Stomach (tissue), 9 donors: ENCODE measurements around the gene FMN2. TPM values are rescaled to one million over a fixed set of nuclear protein-coding genes. Genes with fewer than 3 reads are reported as not detected.

Experiments used
- DNase-seq, 2 donors: peaks; one replicate each; pipeline versions ENCODE4 v3.0.0 to v3.0.0-alpha.2; 2013 to 2019
- H3K27ac ChIP-seq, 5 donors: fragments of 200-600 bp in 4 of 5; sonication (generic) in 4 of 5; one replicate each; pipeline ENCODE4 v1.5.1; 2013 to 2019; ENCODE audit warnings: mild to moderate bottlenecking in 1 of 5, moderate library complexity in 1 of 5
- H3K27me3 ChIP-seq, 3 donors: fragments of 200-600 bp; sonication (generic); one replicate each; pipeline ENCODE4 v1.5.1; 2017 to 2019; ENCODE audit warnings: mixed run types in 1 of 3
- H3K36me3 ChIP-seq, 4 donors: fragments of 200-600 bp; sonication (generic); 1 replicate in 3 of 4; 2 replicates in 1 of 4; pipeline ENCODE4 v1.5.1; 2016 to 2019
- H3K4me1 ChIP-seq, 4 donors: fragments of 200-600 bp; sonication (generic); one replicate each; pipeline ENCODE4 v1.5.1; 2016 to 2019
- H3K4me3 ChIP-seq, 4 donors: fragments of 200-600 bp; sonication (generic) in 3 of 4; one replicate each; pipeline ENCODE4 v1.5.1; 2016 to 2019; ENCODE audit warnings: mild to moderate bottlenecking in 1 of 4
- H3K9me3 ChIP-seq, 4 donors: fragments of 200-600 bp; sonication (generic); one replicate each; pipeline ENCODE4 v1.5.1; 2016 to 2019
- EP300 ChIP-seq: sonication (generic); formaldehyde crosslinking; IDR thresholded peaks from one replicate; pipeline ENCODE4 v1.6.1; 2017; ENCODE audit warnings: antibody characterized with exemption
- POLR2A ChIP-seq, 4 donors: fragments of 450-650 bp; IDR thresholded peaks; one replicate each; pipeline ENCODE4 v1.6.1; 2016; ENCODE audit warnings: antibody characterized with exemption in 4 of 4, control low read depth in 2 of 4, mild to moderate bottlenecking in 1 of 4, moderate library complexity in 1 of 4
- POLR2AphosphoS5 ChIP-seq, 3 donors: sonication (generic); formaldehyde crosslinking; IDR thresholded peaks; one replicate each; pipeline ENCODE4 v1.6.1; 2016; ENCODE audit warnings: antibody characterized with exemption in 3 of 3
- WGBS, 5 donors: extraction: QIAGEN DNeasy Blood & Tissue Kit in 3 of 5; methylation state at CpG; one replicate each; pipeline versions ENCODE4 v1.1.5 to v1.1.7; 2013 to 2018; 5-methylcytosine and 5-hydroxymethylcytosine counted together
- intact Hi-C: fragments of 100-400 bp; cut with DNase I; formaldehyde crosslinking; loops from one replicate; pipeline ENCODE4 v1.15.1; 2023; ENCODE audit warnings: low total_unique reads
- polyA plus RNA-seq, 3 donors: library from polyadenylated mRNA; stranded (reverse); fragments of 200-250 nt; gene quantifications; one replicate each; pipeline ENCODE4 v1.2.3, GENCODE V29; 2013
- total RNA-seq, 5 donors: library from RNA; depleted of rRNA; stranded (reverse); fragments of >200 nt; gene quantifications; one replicate each; pipeline versions ENCODE4 v1.1.0 to v1.2.3, GENCODE V29; 2014 to 2016
- TF ChIP-seq, protein P1 (sequence below), 7 experiments: fragments of 450-650 bp in 4 of 7; fragments of 200-600 bp in 3 of 7; sonication (generic) in 3 of 7; IDR thresholded peaks; one replicate each; pipeline ENCODE4 v1.5.1; 2016 to 2019; ENCODE audit warnings: antibody characterized with exemption in 7 of 7, control low read depth in 2 of 7, mild to moderate bottlenecking in 1 of 7
- donor health status: healthy with polysubstance abuse.
- donor health status: Bipolar disorder and iron deficiency.
- donor health status: healthy.

The FMN2 gene
- total and polyA plus RNA-seq, 8 donors, result 0.61 to 3.3 (median 0.87) TPM; not detected in 2

GRCh38 chr1:240212556-240212955 is 120.9 kb downstream of the FMN2 start:
- no peak for DNase-seq
- TF ChIP-seq POLR2A (IDR thresholded peaks at IDR 0.05) (no peak), EP300 (no peak)
- TF ChIP-seq, protein P1, sequence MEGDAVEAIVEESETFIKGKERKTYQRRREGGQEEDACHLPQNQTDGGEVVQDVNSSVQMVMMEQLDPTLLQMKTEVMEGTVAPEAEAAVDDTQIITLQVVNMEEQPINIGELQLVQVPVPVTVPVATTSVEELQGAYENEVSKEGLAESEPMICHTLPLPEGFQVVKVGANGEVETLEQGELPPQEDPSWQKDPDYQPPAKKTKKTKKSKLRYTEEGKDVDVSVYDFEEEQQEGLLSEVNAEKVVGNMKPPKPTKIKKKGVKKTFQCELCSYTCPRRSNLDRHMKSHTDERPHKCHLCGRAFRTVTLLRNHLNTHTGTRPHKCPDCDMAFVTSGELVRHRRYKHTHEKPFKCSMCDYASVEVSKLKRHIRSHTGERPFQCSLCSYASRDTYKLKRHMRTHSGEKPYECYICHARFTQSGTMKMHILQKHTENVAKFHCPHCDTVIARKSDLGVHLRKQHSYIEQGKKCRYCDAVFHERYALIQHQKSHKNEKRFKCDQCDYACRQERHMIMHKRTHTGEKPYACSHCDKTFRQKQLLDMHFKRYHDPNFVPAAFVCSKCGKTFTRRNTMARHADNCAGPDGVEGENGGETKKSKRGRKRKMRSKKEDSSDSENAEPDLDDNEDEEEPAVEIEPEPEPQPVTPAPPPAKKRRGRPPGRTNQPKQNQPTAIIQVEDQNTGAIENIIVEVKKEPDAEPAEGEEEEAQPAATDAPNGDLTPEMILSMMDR (IDR thresholded peaks at IDR 0.05), result no peak
- Histone ChIP-seq H3K27me3 (no peaks in the 10 kb centered on the region), H3K4me1 (no peaks in the 10 kb centered on the region), H3K9me3 (no peaks in the 10 kb centered on the region), H3K27ac (no peak overlapping the region), H3K4me3 (no peak overlapping the region), H3K36me3 (no peaks in the 10 kb centered on the region)
- intact Hi-C loops, result no loop called here
- 71 to 88% (median 80%) methylated on average over 5 of the region's 5 CpGs for WGBS, 5 donors

- no peaks in the 10 kb centered on the region for H3K27me3 ChIP-seq
- no peak overlapping the region for H3K4me3 ChIP-seq
- no peak overlapping the region for H3K27ac ChIP-seq
- no peaks in the 10 kb centered on the region for H3K9me3 ChIP-seq
- intact Hi-C loops, result no loop called here
- TF ChIP-seq, protein P1 (IDR thresholded peaks at IDR 0.05), result no peak
- TF ChIP-seq EP300, result no peak
- no peaks in the 10 kb centered on the region for H3K36me3 ChIP-seq
- H3K4me1 ChIP-seq, result no peaks in the 10 kb centered on the region
- DNase-seq, result no peak
Observed at GRCh38 chr1:240217403-240217802, 125.7 kb downstream of the FMN2 start.

DNA sequence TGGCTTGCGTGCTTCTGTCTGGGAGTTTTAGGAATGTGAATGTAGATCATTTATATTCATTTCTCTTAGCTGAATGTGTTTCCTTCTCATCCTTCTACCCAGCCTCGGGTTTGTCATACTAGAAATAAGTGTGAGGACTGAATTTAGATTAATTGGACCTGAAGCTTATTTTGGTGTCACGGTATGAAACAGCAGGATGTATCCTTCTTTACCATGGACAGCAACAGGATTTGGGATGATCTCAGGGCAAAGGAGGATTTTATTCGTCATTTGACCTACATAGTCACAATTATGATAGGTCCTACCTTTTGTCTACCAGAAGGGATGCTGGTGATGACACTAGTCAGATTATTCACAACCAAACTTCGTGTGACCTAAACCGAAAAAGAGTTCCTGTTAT is 127.4 kb downstream of the FMN2 start:
- peaks cover 0 to 2% (median 0%) of the 10 kb centered on the region in 4 donors for H3K9me3 ChIP-seq
- TF ChIP-seq EP300 (no peak), POLR2AphosphoS5 (IDR thresholded peaks at IDR 0.05) (no peak), POLR2A (IDR thresholded peaks at IDR 0.05) (no peak)
- TF ChIP-seq, protein P1 (IDR thresholded peaks at IDR 0.05), result no peak
- intact Hi-C loops, result no loop called here
- no peaks in the 10 kb centered on the region for H3K27me3 ChIP-seq
- no peak overlapping the region for H3K4me3 ChIP-seq
- no peak overlapping the region for H3K27ac ChIP-seq
- 57 to 77% (median 76%) methylated on average over 6 of the region's 6 CpGs for WGBS, 5 donors
- no peaks in the 10 kb centered on the region for H3K4me1 ChIP-seq
- H3K36me3 ChIP-seq, result no peaks in the 10 kb centered on the region
- no peak for DNase-seq

- TF ChIP-seq POLR2A (IDR thresholded peaks at IDR 0.05) (no peak), EP300 (no peak), POLR2AphosphoS5 (IDR thresholded peaks at IDR 0.05) (no peak)
- TF ChIP-seq, protein P1 (IDR thresholded peaks at IDR 0.05), result no peak
- no peak overlapping the region for H3K27ac ChIP-seq
- no peaks in the 10 kb centered on the region for H3K4me1 ChIP-seq
- peaks cover 3 to 32% (median 22%) of the 10 kb centered on the region in 4 donors for H3K9me3 ChIP-seq
- H3K27me3 ChIP-seq, result no peaks in the 10 kb centered on the region
- DNase-seq, result no peak
- intact Hi-C loops, result no loop called here
- 72 to 94% (median 87%) methylated on average over 1 of the region's 1 CpG for WGBS, 5 donors
- H3K36me3 ChIP-seq, result no peaks in the 10 kb centered on the region
- no peak overlapping the region for H3K4me3 ChIP-seq
Observed at GRCh38 chr1:240226102-240226501, 134.4 kb downstream of the FMN2 start.
